Stimulated activated CD4-positive, alpha-beta T cell treated with anti-CD3 and anti-CD28 coated beads, Interleukin-12 subunit alpha, Interleukin-12 subunit beta, amount 100 ng/mL, for 48 hours (primary cell): Measurements from ENCODE around the gene ST6GALNAC2.
"Not testable (repeated sequence)": the region's sequence is repeated elsewhere in the genome, so short reads cannot be mapped to it uniquely, and the experiment has no call there.

Experiments used
- DNase-seq, 3 donors: peaks; one replicate each; pipeline ENCODE4 v3.0.0-alpha.2; 2020; ENCODE audit warnings: low read depth in 2 of 3, low spot score in 1 of 3

ST6GALNAC2 gene

GRCh38 chr17:76528528-76529223, 57.0 kb downstream of the ST6GALNAC2 start:
- no peak for DNase-seq

GRCh38 chr17:76528156-76528527, 57.5 kb downstream of the ST6GALNAC2 start:
- DNase-seq = no peak

- no peak for DNase-seq
Measured at GRCh38 chr17:76527430-76528111, 58.1 kb downstream of the ST6GALNAC2 start.

- DNase-seq = not testable (repeated sequence)
Measured at GRCh38 chr17:76527016-76527415, 58.6 kb downstream of the ST6GALNAC2 start.

GRCh38 chr17:76525513-76525833, 60.2 kb downstream of the ST6GALNAC2 start:
- not testable (repeated sequence) for DNase-seq

- DNase-seq = no peak
Measured at GRCh38 chr17:76524598-76525512, 60.8 kb downstream of the ST6GALNAC2 start.

GRCh38 chr17:76523084-76524037, 62.3 kb downstream of the ST6GALNAC2 start:
- DNase-seq = peak; percentile 68 to 84 (median 73)

GRCh38 chr17:76521683-76522082, 64.0 kb downstream of the ST6GALNAC2 start:
- DNase-seq = not testable (repeated sequence)

GRCh38 chr17:76521262-76521661, 64.4 kb downstream of the ST6GALNAC2 start:
- DNase-seq = no peak

- DNase-seq = no peak
Measured at GRCh38 chr17:76519048-76519966, 66.4 kb downstream of the ST6GALNAC2 start.

- no peak for DNase-seq
Measured at GRCh38 chr17:76517638-76518038, 68.0 kb downstream of the ST6GALNAC2 start.
